ENCODE measurements around the gene CTF1.

DNA sequence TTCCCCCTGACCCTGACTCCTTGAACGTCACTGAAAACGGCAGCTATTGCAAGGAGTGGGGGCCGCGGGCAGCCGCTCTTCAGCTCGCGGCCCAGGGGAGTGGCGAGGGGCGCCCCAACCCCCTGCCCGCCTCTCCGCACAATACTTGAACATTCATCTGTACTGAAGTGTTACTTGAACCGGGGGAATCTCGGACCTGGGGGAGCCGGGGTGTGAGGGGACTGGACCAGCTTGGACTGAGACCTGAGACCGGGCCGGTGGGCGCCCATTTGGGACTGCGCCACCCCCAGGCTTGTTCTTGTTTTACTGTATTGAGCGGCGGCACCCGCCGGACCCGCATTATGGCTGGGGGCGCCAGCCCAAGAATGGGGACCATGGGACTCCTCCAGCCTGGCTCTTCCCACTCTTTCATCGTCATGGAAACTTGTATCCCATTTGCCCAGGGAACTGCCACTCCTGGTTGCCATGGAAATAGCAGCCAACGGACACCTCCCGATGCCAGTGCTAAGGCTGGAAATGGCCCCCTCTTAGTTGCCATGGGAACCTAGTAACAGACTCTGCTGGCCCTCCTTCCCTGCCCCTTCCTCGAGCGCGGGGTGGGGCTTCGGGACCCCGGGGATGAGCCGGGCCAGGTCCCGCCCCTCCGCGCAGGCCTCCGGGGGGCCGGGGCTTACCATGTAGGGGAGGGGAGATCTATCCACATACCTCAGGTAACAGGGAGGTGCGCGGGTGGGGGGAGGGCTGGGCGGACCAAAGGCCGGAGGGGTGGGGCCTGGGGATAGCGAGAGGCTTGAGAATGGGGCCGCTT lies 51.6 kb downstream of the CTF1 start:
- TF ChIP-seq CTCF (conservative IDR thresholded peaks at IDR 0.05; ENCODE audit: low read length) (no peak), EZH2phosphoT487 (IDR thresholded peaks at IDR 0.05; ENCODE audit: borderline replicate concordance) (no peak)

Data from Loucy (cell line).